SK-N-SH treated with all-trans-retinoic acid at 6 μM for 48 hours (cell line): ENCODE data around the gene CST7.

Experiments
- BACH2 ChIP-seq: fragments of 250-450 bp; sonication (Bioruptor Pico); IDR thresholded peaks from 2 replicates; pipeline ENCODE4 v1.9.0; 2021; ENCODE audit warnings: mild to moderate bottlenecking, borderline replicate concordance
- SNAI2 ChIP-seq: fragments of 250-450 bp; sonication (Bioruptor Pico); IDR thresholded peaks from 2 replicates; pipeline ENCODE4 v1.5.0; 2020; ENCODE audit warnings: mild to moderate bottlenecking, moderate library complexity

DNA sequence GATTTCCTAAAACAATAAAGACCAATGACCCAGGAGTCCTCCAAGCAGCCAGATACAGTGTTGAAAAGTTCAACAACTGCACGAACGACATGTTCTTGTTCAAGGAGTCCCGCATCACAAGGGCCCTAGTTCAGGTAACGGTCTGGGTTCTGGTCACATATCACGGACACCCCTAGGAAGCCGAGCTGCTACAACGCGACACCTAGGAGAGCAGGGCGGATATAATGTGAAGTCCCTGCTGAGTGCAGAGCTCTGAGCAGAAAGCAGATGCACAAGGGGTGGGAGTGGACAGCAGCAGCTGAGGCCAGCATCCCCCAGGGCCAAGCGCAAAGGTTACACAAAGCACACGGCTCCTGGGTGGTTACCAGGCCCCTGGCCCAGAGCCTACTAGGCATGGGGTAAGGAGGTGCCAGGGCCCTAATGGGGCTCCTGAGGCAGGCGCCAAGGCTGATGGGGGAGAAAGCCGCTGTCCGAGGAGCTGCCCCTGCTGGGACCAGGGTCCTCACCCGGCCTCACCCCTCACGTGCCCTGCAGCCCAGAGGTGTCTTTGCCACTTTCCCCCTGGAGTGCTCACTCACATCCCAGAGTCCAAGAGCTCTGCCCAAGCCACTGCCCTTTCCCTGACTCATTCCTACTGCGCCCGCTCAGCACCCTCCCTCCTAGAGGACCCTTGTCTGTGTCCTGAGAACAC, 8.4 kb downstream of the CST7 start:
- TF ChIP-seq BACH2 (no peak), SNAI2 (CRISPR knock-in tag) (no peak)
